Activated CD4-positive, alpha-beta T cell treated with anti-CD3 and anti-CD28 coated beads for 36 hours (primary cell): ENCODE measurements around the gene ARL1. TPM values are rescaled to one million over a fixed set of nuclear protein-coding genes. Genes with fewer than 3 reads are reported as not detected.

Source experiments
- total RNA-seq, 2 experiments: library from RNA; stranded (reverse); gene quantifications; one replicate each; pipeline ENCODE4 v1.2.3, GENCODE V29; 2021

The ARL1 gene
- total RNA-seq, 2 experiments from 2014 or later = 67.2 to 85.6 TPM

Other genes starting within 250 kb of the ARL1 start
- gene SLC5A8, start 197.5 kb downstream of the ARL1 start, total RNA-seq = not detected
- gene UTP20, start 127.7 kb downstream of the ARL1 start, total RNA-seq = 10 to 100 TPM; 29.4 to 33.1 TPM
- not detected for gene SPIC, start 67.6 kb upstream of the ARL1 start, total RNA-seq
- gene MYBPC1, start 187.2 kb upstream of the ARL1 start, total RNA-seq = not detected